K562 (cell line): Measurements from ENCODE around the gene DENND6B. TPM values are rescaled to one million over a fixed set of nuclear protein-coding genes. Genes with fewer than 3 reads are reported as not detected.

Experiments used
- ATAC-seq: fragments of 200-7000 bp; cut with Tn5 transposase; 3 replicates; pipeline ENCODE4 v1.9.1; 2020; ENCODE audit warnings: moderate library complexity
- BruUV-seq: library from RNA; stranded (reverse); fragments of 400-500 nt; replicated peaks from 2 replicates; lab custom pipeline; 2021; lab: Mats Ljungman, UMichigan
- CTCF ChIA-PET: fragments of 300-600 bp; formaldehyde crosslinking; extraction: SDS; loops from one replicate; lab custom pipeline; 2021; ENCODE audit warnings: low intra/inter-chr PET ratio; lab: Yijun Ruan, JAX
- POLR2A ChIA-PET: fragments of 300-600, 350-650 bp; sonication (Branson Sonifier 250); formaldehyde crosslinking; extraction: SDS; loops from one replicate; lab custom pipeline; 2021; ENCODE audit warnings: antibody characterized with exemption, inconsistent platforms; lab: Yijun Ruan, JAX
- DNase-seq, 4 experiments: peaks; one replicate each; pipeline versions ENCODE4 v3.0.0 to v3.0.0-alpha.2; 2011 to 2018; ENCODE audit warnings: low spot score in 3 of 4, mixed read lengths in 3 of 4; ENCODE audit errors: extremely low read depth in 1 of 4
- FAIRE-seq: peaks from 2 replicates; lab custom pipeline; 2011; peaks lifted over from hg19 to GRCh38; lab: Jason Lieb, UNC
- H2AFZ ChIP-seq: 2 replicates; pipeline ENCODE4 v1.6.0; 2011; ENCODE audit warnings: low read depth, low read length, control low read depth, inconsistent platforms
- H3K27ac ChIP-seq: fragments of 200-600 bp; 3 replicates; pipeline ENCODE4 v1.8.0; 2011; ENCODE audit warnings: low read depth, mild to moderate bottlenecking, control low read depth, inconsistent platforms, low read length, moderate library complexity, mixed read lengths; ENCODE audit errors: extremely low read depth
- H3K27me3 ChIP-seq, 2 experiments: fragments of 300-600 bp in 1 of 2; 2 replicates in 1 of 2; 3 replicates in 1 of 2; pipeline versions ENCODE4 v1.6.0 to v1.8.0; 2011; ENCODE audit warnings: inconsistent platforms in 2 of 2, low read length in 2 of 2, mild to moderate bottlenecking in 1 of 2, mixed read lengths in 1 of 2, moderate library complexity in 1 of 2; ENCODE audit not compliant: control insufficient read depth in 2 of 2, insufficient read depth in 2 of 2
- H3K36me3 ChIP-seq: fragments of 300-600 bp; 3 replicates; pipeline ENCODE4 v1.8.0; 2011; ENCODE audit warnings: mild to moderate bottlenecking, low read length, inconsistent platforms; ENCODE audit not compliant: control insufficient read depth, insufficient read depth
- H3K4me1 ChIP-seq, 2 experiments: fragments of 200-600 bp in 1 of 2; replicated peaks in 1 of 2; 2 replicates in 1 of 2; 3 replicates in 1 of 2; pipeline versions ENCODE4 v1.5.1 to v1.8.0; 2011; ENCODE audit warnings: inconsistent platforms in 2 of 2, low read length in 2 of 2, mild to moderate bottlenecking in 1 of 2, mixed read lengths in 1 of 2, moderate library complexity in 1 of 2; ENCODE audit not compliant: control insufficient read depth in 2 of 2, insufficient read depth in 2 of 2
- H3K4me2 ChIP-seq: 2 replicates; pipeline ENCODE4 v1.6.1; 2011; ENCODE audit warnings: low read length, control low read depth, inconsistent platforms, mixed read lengths; ENCODE audit not compliant: insufficient read depth
- H3K4me3 ChIP-seq: fragments of 200-600 bp; sonication (generic), shearing (Covaris generic); 2 replicates; pipeline ENCODE4 v1.5.1; 2016; ENCODE audit warnings: control low read depth, inconsistent platforms
- H3K79me2 ChIP-seq: fragments of 200-600 bp; 3 replicates; pipeline ENCODE4 v1.8.0; 2011; ENCODE audit warnings: low read length, inconsistent platforms; ENCODE audit not compliant: control insufficient read depth, insufficient read depth
- H3K9ac ChIP-seq, 2 experiments: 2 replicates each; pipeline versions ENCODE4 v1.6.0 to v1.6.1; 2011; ENCODE audit warnings: low read depth in 2 of 2, low read length in 2 of 2, control low read depth in 1 of 2, inconsistent platforms in 1 of 2, mild to moderate bottlenecking in 1 of 2, mixed read lengths in 1 of 2; ENCODE audit not compliant: insufficient read depth in 1 of 2
- H3K9me1 ChIP-seq: one replicate; pipeline ENCODE4 v1.6.0; 2011; ENCODE audit warnings: inconsistent platforms, mild to moderate bottlenecking, low read length, moderate library complexity; ENCODE audit not compliant: control insufficient read depth, insufficient read depth
- H3K9me3 ChIP-seq: replicated peaks from 2 replicates; pipeline ENCODE4 v1.5.1; 2011; ENCODE audit warnings: low read depth, low read length, inconsistent platforms; ENCODE audit not compliant: control insufficient read depth, insufficient read depth
- H4K20me1 ChIP-seq: replicated peaks from 2 replicates; pipeline ENCODE4 v1.6.1; 2011; ENCODE audit warnings: low read length, inconsistent platforms, mixed read lengths; ENCODE audit not compliant: control insufficient read depth, insufficient read depth
- CAMTA2 ChIP-seq: fragments of 250-450 bp; sonication (Bioruptor Pico); conservative IDR thresholded peaks from 2 replicates; pipeline ENCODE4 v1.5.1; 2022
- CSDE1 ChIP-seq, 2 experiments: fragments of 450-650 bp; IDR thresholded peaks; 2 replicates each; pipeline ENCODE4 v1.6.1; 2016; ENCODE audit warnings: mild to moderate bottlenecking in 1 of 2
- KAT8 ChIP-seq: fragments of 450-650 bp; IDR thresholded peaks from 2 replicates; pipeline ENCODE4 v1.6.1; 2016; ENCODE audit warnings: low read depth, mild to moderate bottlenecking
- KLF1 ChIP-seq: fragments of 450-650 bp; IDR thresholded peaks from 2 replicates; pipeline ENCODE4 v1.6.1; 2016; ENCODE audit warnings: missing genetic modification characterization, missing compliant biosample characterization
- MAZ ChIP-seq, 2 experiments: fragments of 450-650 bp in 1 of 2; sonication (generic) in 1 of 2; formaldehyde crosslinking; IDR thresholded peaks in 1 of 2; conservative IDR thresholded peaks in 1 of 2; 2 replicates each; pipeline versions ENCODE4 v1.4.0 to v1.5.0; 2020; ENCODE audit warnings: mild to moderate bottlenecking in 1 of 2, missing genetic modification reagents in 1 of 2
- NONO ChIP-seq, 2 experiments: fragments of 200-400 bp in 1 of 2; fragments of 450-650 bp in 1 of 2; formaldehyde crosslinking in 1 of 2; IDR thresholded peaks; 2 replicates each; pipeline ENCODE4 v1.6.1; 2017; ENCODE audit warnings: low read depth in 2 of 2, mild to moderate bottlenecking in 2 of 2, moderate library complexity in 2 of 2, low read length in 1 of 2
- POLR3G ChIP-seq: IDR thresholded peaks from 2 replicates; pipeline ENCODE4 v1.6.1; 2011; ENCODE audit not compliant: insufficient read length, insufficient replicate concordance; ENCODE audit errors: extremely low read depth
- RCOR1 ChIP-seq, 2 experiments: IDR thresholded peaks; 2 replicates each; pipeline ENCODE4 v1.6.1; 2012; ENCODE audit warnings: low read depth in 2 of 2, low read length in 2 of 2, borderline replicate concordance in 1 of 2, improper control_type of control experiment in 1 of 2
- SIX5 ChIP-seq, 2 experiments: IDR thresholded peaks; 2 replicates each; pipeline ENCODE4 v1.6.1; 2011; ENCODE audit warnings: low read length in 2 of 2, borderline replicate concordance in 1 of 2, low read depth in 1 of 2, mild to moderate bottlenecking in 1 of 2, moderate library complexity in 1 of 2; ENCODE audit not compliant: insufficient read depth in 1 of 2
- SP2 ChIP-seq: IDR thresholded peaks from 2 replicates; pipeline ENCODE4 v1.6.1; 2011; ENCODE audit warnings: mild to moderate bottlenecking, low read depth, low read length, moderate library complexity; ENCODE audit not compliant: poor library complexity, severe bottlenecking; ENCODE audit errors: extremely low read depth
- ZNF232 ChIP-seq: sonication (generic); formaldehyde crosslinking; IDR thresholded peaks from 2 replicates; pipeline ENCODE4 v1.8.0; 2022; ENCODE audit warnings: mild to moderate bottlenecking, missing genetic modification reagents
- ZNF324 ChIP-seq: fragments of 250-450 bp; sonication (Bioruptor Pico); IDR thresholded peaks from 2 replicates; pipeline ENCODE4 v1.4.0; 2020; ENCODE audit warnings: mild to moderate bottlenecking
- ZNF41 ChIP-seq: fragments of 250-450 bp; sonication (Bioruptor Pico); conservative IDR thresholded peaks from 2 replicates; pipeline ENCODE4 v1.4.0; 2020; ENCODE audit warnings: mild to moderate bottlenecking
- WGBS: fragments of 100-300 bp; shearing (Covaris generic); methylation state at CpG from one replicate; pipeline ENCODE4 v1.1.6; 2016; ENCODE audit warnings: low coverage, mixed read lengths; ENCODE audit not compliant: insufficient coverage; ENCODE audit errors: missing lambda C conversion rate; 5-methylcytosine and 5-hydroxymethylcytosine counted together
- in situ Hi-C: fragments of 300-500 bp; cut with MboI; formaldehyde crosslinking; loops from 4 replicates; pipeline ENCODE4 v1.15.0; 2018; ENCODE audit warnings: inconsistent platforms, mixed read lengths
- intact Hi-C: fragments of 100-400 bp; cut with micrococcal nuclease; formaldehyde crosslinking; loops from 2 replicates; pipeline ENCODE4 v1.14.2; 2022
- polyA plus RNA-seq, 8 experiments: library from polyadenylated mRNA; depleted of rRNA in 4 of 8; stranded (reverse) in 5 of 8; unstranded in 3 of 8; fragments of >200 nt; fragmentation: Nextera tagmentation in 2 of 8; fragmentation: Illumina TruSeq in 1 of 8; extraction: Ambion mirVana in 2 of 8; extraction: Trizol in 1 of 8; gene quantifications; 2 replicates each; pipeline versions ENCODE4 v1.2.1 to v1.2.3, GENCODE V29; 2011 to 2014; ENCODE audit warnings: inconsistent platforms in 1 of 8, missing spikeins in 1 of 8
- total RNA-seq, 7 experiments: library from RNA; depleted of rRNA in 6 of 7; stranded (reverse); fragments of >200 nt in 6 of 7; fragmentation: Illumina TruSeq in 2 of 7; extraction: Trizol in 2 of 7; gene quantifications; 2 replicates each; pipeline versions ENCODE4 v1.2.1 to v1.2.3, GENCODE V29; 2011 to 2021; ENCODE audit warnings: low replicate concordance in 1 of 7
- TF ChIP-seq, protein P1 (sequence below): sonication (generic); formaldehyde crosslinking; IDR thresholded peaks from 2 replicates; pipeline ENCODE4 v1.8.1; 2023; ENCODE audit warnings: mild to moderate bottlenecking, missing genetic modification reagents
- TF ChIP-seq, protein P2 (sequence below): fragments of 450-650 bp; formaldehyde crosslinking; IDR thresholded peaks from 2 replicates; pipeline ENCODE4 v1.4.0; 2022; ENCODE audit warnings: mild to moderate bottlenecking, moderate library complexity
- TF ChIP-seq, protein P3 (sequence below): sonication (generic); formaldehyde crosslinking; IDR thresholded peaks from 2 replicates; pipeline ENCODE4 v1.8.0; 2023; ENCODE audit warnings: mild to moderate bottlenecking, missing genetic modification reagents

Gene DENND6B
- total and polyA plus RNA-seq, 9 of the 15 experiments (the other 6 are each of a cell fraction or from before 2014, with no cell fraction given), result 0.07 to 3.7 (median 1.5) TPM

DNA sequence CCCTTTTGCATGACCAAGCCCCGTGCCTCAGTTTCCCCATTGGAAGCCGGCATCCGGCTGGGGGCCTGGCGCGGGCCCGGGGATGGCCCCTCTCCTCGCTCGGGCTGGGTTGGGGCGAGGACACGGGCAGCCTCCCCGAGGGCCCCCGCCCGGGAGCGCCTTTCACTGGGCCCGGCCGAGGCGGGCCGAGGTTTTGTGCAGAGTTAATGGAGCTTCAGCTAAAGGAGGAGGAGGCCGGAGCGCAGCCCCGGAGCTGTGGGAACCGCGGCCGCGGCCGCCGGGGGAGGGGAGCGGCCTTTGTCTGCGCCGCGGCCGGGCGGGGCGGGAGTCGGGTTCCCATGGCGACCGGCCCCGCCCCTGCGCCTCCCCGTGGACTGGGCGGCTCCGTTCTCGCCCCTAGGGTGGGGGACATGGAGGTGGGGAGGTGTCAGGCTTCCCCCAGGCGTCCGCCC is 55.3 kb downstream of the DENND6B start:
- CTCF ChIA-PET, result no interaction called here
- no peak overlapping the region for H2AFZ ChIP-seq
- peak overlapping the region in 1 of 2 experiments; percentile 68; a peak in 2 of 4 replicates for H3K9ac ChIP-seq
- TF ChIP-seq, protein P1, sequence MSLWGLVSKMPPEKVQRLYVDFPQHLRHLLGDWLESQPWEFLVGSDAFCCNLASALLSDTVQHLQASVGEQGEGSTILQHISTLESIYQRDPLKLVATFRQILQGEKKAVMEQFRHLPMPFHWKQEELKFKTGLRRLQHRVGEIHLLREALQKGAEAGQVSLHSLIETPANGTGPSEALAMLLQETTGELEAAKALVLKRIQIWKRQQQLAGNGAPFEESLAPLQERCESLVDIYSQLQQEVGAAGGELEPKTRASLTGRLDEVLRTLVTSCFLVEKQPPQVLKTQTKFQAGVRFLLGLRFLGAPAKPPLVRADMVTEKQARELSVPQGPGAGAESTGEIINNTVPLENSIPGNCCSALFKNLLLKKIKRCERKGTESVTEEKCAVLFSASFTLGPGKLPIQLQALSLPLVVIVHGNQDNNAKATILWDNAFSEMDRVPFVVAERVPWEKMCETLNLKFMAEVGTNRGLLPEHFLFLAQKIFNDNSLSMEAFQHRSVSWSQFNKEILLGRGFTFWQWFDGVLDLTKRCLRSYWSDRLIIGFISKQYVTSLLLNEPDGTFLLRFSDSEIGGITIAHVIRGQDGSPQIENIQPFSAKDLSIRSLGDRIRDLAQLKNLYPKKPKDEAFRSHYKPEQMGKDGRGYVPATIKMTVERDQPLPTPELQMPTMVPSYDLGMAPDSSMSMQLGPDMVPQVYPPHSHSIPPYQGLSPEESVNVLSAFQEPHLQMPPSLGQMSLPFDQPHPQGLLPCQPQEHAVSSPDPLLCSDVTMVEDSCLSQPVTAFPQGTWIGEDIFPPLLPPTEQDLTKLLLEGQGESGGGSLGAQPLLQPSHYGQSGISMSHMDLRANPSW (CRISPR knock-in tag), result no peak
- TF ChIP-seq SIX5 (IDR thresholded peaks at IDR 0.05; ENCODE audit: borderline replicate concordance in 1 of 2, insufficient read depth in 1 of 2, low read depth in 1 of 2, low read length in 2 of 2) (no peak), ZNF41 (CRISPR knock-in tag) (no peak), CSDE1 (IDR thresholded peaks at IDR 0.05) (no peak), KLF1 (peak; percentile 91), CAMTA2 (CRISPR knock-in tag) (no peak), SP2 (no peak), KAT8 (no peak), ZNF232 (CRISPR knock-in tag) (no peak), ZNF324 (CRISPR knock-in tag) (no peak), MAZ (CRISPR knock-in tag; conservative IDR thresholded peaks at IDR 0.05 in 1 of 2, IDR thresholded peaks at IDR 0.05 in 1 of 2) (peak; percentile 26 to 58; a peak in 3 of 4 replicates), POLR3G (no peak), RCOR1 (IDR thresholded peaks at IDR 0.05; ENCODE audit: borderline replicate concordance in 1 of 2, low read depth in 2 of 2, low read length in 2 of 2) (peak in 1 of 2 experiments; percentile 36; a peak in 1 of 4 replicates), NONO (IDR thresholded peaks at IDR 0.05; ENCODE audit: low read depth in 2 of 2, low read length in 1 of 2) (0 out of 4 replicates have a peak, but pooled peaks of 1 of the 2 experiments have one; percentile 43)
- TF ChIP-seq, protein P2, sequence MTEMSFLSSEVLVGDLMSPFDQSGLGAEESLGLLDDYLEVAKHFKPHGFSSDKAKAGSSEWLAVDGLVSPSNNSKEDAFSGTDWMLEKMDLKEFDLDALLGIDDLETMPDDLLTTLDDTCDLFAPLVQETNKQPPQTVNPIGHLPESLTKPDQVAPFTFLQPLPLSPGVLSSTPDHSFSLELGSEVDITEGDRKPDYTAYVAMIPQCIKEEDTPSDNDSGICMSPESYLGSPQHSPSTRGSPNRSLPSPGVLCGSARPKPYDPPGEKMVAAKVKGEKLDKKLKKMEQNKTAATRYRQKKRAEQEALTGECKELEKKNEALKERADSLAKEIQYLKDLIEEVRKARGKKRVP (CRISPR knock-in tag), result no peak
- TF ChIP-seq, protein P3, sequence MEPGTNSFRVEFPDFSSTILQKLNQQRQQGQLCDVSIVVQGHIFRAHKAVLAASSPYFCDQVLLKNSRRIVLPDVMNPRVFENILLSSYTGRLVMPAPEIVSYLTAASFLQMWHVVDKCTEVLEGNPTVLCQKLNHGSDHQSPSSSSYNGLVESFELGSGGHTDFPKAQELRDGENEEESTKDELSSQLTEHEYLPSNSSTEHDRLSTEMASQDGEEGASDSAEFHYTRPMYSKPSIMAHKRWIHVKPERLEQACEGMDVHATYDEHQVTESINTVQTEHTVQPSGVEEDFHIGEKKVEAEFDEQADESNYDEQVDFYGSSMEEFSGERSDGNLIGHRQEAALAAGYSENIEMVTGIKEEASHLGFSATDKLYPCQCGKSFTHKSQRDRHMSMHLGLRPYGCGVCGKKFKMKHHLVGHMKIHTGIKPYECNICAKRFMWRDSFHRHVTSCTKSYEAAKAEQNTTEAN (CRISPR knock-in tag), result no peak

More for the DNA sequence above, 55.3 kb downstream of the DENND6B start:
- Histone ChIP-seq H3K79me2 (no peaks in the 10 kb centered on the region; the same call in 2 of the 3 replicates), H3K4me2 (peak overlapping the region; percentile 49; the same call in 1 of the 2 replicates), H3K4me1 (peaks cover 7 to 77% of the 10 kb centered on the region in 2 experiments; a peak in 4 of 5 replicates), H3K27me3 (no peaks in the 10 kb centered on the region), H3K9me3 (no peaks in the 10 kb centered on the region), H3K4me3 (peak overlapping the region; percentile 31), H3K9me1 (no peaks in the 10 kb centered on the region), H4K20me1 (no peaks in the 10 kb centered on the region), H3K27ac (no peak overlapping the region), H3K36me3 (peaks cover 9% of the 10 kb centered on the region; the same call in 1 of the 3 replicates)
- FAIRE-seq, result peak; percentile 35
- intact Hi-C loops (loop anchor here (5.0 kb wide), 1 partner anchor 56 kb away; the partner anchor contains the start of gene DENND6B), in situ Hi-C loops (loop anchor here (5.0 kb wide), 1 partner anchor 56 kb away; the partner anchor contains the start of gene DENND6B)
- DNase-seq, result peak; percentile 80 to 84 (median 83)
- POLR2A ChIA-PET, result interaction anchor here (0.6 kb wide), 2 partner anchors 55 to 86 kb away, joined by 3 read pairs; partner anchors contain the start of gene DENND6B
- no TSS peak for BruUV-seq
- peak; percentile 82 for ATAC-seq
- WGBS, result 0% methylated on average over 13 of the region's 45 CpGs
